HEK293 (cell line): ENCODE results near the gene ING1.

Experiments
- ATF2 ChIP-seq: fragments of 450-650 bp; formaldehyde crosslinking; IDR thresholded peaks from 2 replicates; pipeline ENCODE4 v1.5.1; 2016; ENCODE audit warnings: missing biosample characterization, missing genetic modification characterization, low read depth
- MZF1 ChIP-seq: fragments of 450-650 bp; formaldehyde crosslinking; IDR thresholded peaks from 2 replicates; pipeline ENCODE4 v1.5.1; 2017; ENCODE audit warnings: missing biosample characterization, missing genetic modification characterization, borderline replicate concordance
- ZNF121 ChIP-seq: fragments of 450-650 bp; formaldehyde crosslinking; IDR thresholded peaks from 2 replicates; pipeline ENCODE4 v1.5.1; 2016; ENCODE audit warnings: missing biosample characterization, missing genetic modification characterization
- ZNF2 ChIP-seq: fragments of 450-650 bp; formaldehyde crosslinking; IDR thresholded peaks from 2 replicates; pipeline ENCODE4 v1.5.1; 2016; ENCODE audit warnings: missing biosample characterization, missing genetic modification characterization
- ZNF274 ChIP-seq, 2 experiments: fragments of 200-500 bp in 1 of 2; fragments of 450-650 bp in 1 of 2; sonication (Bioruptor generic) in 1 of 2; formaldehyde crosslinking in 1 of 2; IDR thresholded peaks; 2 replicates each; pipeline versions ENCODE4 v1.5.1 to v1.6.1; 2014 to 2016; ENCODE audit warnings: borderline replicate concordance in 1 of 2, inconsistent platforms in 1 of 2, low read length in 1 of 2, missing biosample characterization in 1 of 2, missing genetic modification characterization in 1 of 2
- ZNF549 ChIP-seq: fragments of 450-650 bp; IDR thresholded peaks from 2 replicates; pipeline ENCODE4 v1.5.1; 2018; ENCODE audit warnings: missing biosample characterization, missing genetic modification characterization, mild to moderate bottlenecking, inconsistent platforms, moderate library complexity
- ZSCAN18 ChIP-seq: fragments of 450-650 bp; formaldehyde crosslinking; IDR thresholded peaks from 2 replicates; pipeline ENCODE4 v1.5.1; 2016; ENCODE audit warnings: missing biosample characterization, missing genetic modification characterization
- ZSCAN30 ChIP-seq: fragments of 450-650 bp; IDR thresholded peaks from 2 replicates; pipeline ENCODE4 v1.5.1; 2018; ENCODE audit warnings: missing biosample characterization, mild to moderate bottlenecking, missing genetic modification characterization, moderate library complexity
- TF ChIP-seq, protein P1 (sequence below): fragments of 450-650 bp; formaldehyde crosslinking; IDR thresholded peaks from 2 replicates; pipeline ENCODE4 v1.5.1; 2016; ENCODE audit warnings: missing biosample characterization, missing genetic modification characterization
- TF ChIP-seq, protein P2 (sequence below): fragments of 450-650 bp; formaldehyde crosslinking; IDR thresholded peaks from 2 replicates; pipeline ENCODE4 v1.5.1; 2016; ENCODE audit warnings: missing biosample characterization, missing genetic modification characterization, low read depth
- TF ChIP-seq, protein P3 (sequence below): fragments of 450-650 bp; formaldehyde crosslinking; IDR thresholded peaks from 2 replicates; pipeline ENCODE4 v1.5.1; 2016; ENCODE audit warnings: missing biosample characterization, missing genetic modification characterization

GRCh38 chr13:110756219-110756631 lies 42.7 kb downstream of the ING1 start:
- TF ChIP-seq, protein P1, sequence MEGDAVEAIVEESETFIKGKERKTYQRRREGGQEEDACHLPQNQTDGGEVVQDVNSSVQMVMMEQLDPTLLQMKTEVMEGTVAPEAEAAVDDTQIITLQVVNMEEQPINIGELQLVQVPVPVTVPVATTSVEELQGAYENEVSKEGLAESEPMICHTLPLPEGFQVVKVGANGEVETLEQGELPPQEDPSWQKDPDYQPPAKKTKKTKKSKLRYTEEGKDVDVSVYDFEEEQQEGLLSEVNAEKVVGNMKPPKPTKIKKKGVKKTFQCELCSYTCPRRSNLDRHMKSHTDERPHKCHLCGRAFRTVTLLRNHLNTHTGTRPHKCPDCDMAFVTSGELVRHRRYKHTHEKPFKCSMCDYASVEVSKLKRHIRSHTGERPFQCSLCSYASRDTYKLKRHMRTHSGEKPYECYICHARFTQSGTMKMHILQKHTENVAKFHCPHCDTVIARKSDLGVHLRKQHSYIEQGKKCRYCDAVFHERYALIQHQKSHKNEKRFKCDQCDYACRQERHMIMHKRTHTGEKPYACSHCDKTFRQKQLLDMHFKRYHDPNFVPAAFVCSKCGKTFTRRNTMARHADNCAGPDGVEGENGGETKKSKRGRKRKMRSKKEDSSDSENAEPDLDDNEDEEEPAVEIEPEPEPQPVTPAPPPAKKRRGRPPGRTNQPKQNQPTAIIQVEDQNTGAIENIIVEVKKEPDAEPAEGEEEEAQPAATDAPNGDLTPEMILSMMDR: no peak
- no peak for TF ChIP-seq MZF1 (tag by site-specific recombination)
- TF ChIP-seq, protein P2, sequence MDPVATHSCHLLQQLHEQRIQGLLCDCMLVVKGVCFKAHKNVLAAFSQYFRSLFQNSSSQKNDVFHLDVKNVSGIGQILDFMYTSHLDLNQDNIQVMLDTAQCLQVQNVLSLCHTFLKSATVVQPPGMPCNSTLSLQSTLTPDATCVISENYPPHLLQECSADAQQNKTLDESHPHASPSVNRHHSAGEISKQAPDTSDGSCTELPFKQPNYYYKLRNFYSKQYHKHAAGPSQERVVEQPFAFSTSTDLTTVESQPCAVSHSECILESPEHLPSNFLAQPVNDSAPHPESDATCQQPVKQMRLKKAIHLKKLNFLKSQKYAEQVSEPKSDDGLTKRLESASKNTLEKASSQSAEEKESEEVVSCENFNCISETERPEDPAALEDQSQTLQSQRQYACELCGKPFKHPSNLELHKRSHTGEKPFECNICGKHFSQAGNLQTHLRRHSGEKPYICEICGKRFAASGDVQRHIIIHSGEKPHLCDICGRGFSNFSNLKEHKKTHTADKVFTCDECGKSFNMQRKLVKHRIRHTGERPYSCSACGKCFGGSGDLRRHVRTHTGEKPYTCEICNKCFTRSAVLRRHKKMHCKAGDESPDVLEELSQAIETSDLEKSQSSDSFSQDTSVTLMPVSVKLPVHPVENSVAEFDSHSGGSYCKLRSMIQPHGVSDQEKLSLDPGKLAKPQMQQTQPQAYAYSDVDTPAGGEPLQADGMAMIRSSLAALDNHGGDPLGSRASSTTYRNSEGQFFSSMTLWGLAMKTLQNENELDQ: no peak
- no peak for TF ChIP-seq ZNF2 (tag by site-specific recombination)
- TF ChIP-seq ZNF274 (IDR thresholded peaks at IDR 0.05; ENCODE audit: low read length): no peak
- no peak for TF ChIP-seq ZNF274 (tag by site-specific recombination; IDR thresholded peaks at IDR 0.05; ENCODE audit: borderline replicate concordance)
- TF ChIP-seq ZNF121 (tag by site-specific recombination): no peak
- TF ChIP-seq ZSCAN18 (tag by site-specific recombination): no peak
- no peak for TF ChIP-seq ATF2 (tag by site-specific recombination)
- no peak for TF ChIP-seq ZNF549 (tag by site-specific recombination)
- TF ChIP-seq ZSCAN30 (tag by site-specific recombination): no peak
- TF ChIP-seq, protein P3, sequence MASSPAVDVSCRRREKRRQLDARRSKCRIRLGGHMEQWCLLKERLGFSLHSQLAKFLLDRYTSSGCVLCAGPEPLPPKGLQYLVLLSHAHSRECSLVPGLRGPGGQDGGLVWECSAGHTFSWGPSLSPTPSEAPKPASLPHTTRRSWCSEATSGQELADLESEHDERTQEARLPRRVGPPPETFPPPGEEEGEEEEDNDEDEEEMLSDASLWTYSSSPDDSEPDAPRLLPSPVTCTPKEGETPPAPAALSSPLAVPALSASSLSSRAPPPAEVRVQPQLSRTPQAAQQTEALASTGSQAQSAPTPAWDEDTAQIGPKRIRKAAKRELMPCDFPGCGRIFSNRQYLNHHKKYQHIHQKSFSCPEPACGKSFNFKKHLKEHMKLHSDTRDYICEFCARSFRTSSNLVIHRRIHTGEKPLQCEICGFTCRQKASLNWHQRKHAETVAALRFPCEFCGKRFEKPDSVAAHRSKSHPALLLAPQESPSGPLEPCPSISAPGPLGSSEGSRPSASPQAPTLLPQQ: no peak
